Measurements from ENCODE around the gene ZBTB16. TPM values are rescaled to one million over a fixed set of nuclear protein-coding genes. Genes with fewer than 3 reads are reported as not detected.

Gene ZBTB16
- polyA plus RNA-seq, 3 donors, result 4.1 to 12.3 (median 8.3) TPM

GRCh38 chr11:114286229-114286628 is 226.7 kb downstream of the ZBTB16 start:
- no peak for TF ChIP-seq CTCF (IDR thresholded peaks at IDR 0.05)
- Histone ChIP-seq H3K4me1 (ENCODE audit: control insufficient read depth in 1 of 2, insufficient read depth in 2 of 2, low read length in 2 of 2) (no peaks in the 10 kb centered on the region), H3K4me3 (replicated peaks in 1 of 3; ENCODE audit: low read depth in 2 of 3, low read length in 3 of 3) (no peak overlapping the region), H3K79me2 (ENCODE audit: insufficient read depth, low read length) (no peaks in the 10 kb centered on the region), H3K4me2 (replicated peaks; ENCODE audit: extremely low read depth, low read length, poor library complexity, severe bottlenecking) (no peak overlapping the region), H3K9me3 (replicated peaks in 1 of 2; ENCODE audit: control insufficient read depth in 1 of 2, insufficient read depth in 1 of 2, low read length in 2 of 2) (no peaks in the 10 kb centered on the region), H3K27ac (ENCODE audit: low read depth in 1 of 2, low read length in 2 of 2) (no peak overlapping the region), H3K36me3 (replicated peaks in 1 of 2; ENCODE audit: control insufficient read depth in 1 of 2, insufficient read depth in 2 of 2, low read length in 2 of 2) (no peaks in the 10 kb centered on the region), H3K27me3 (ENCODE audit: control insufficient read depth in 2 of 2, insufficient read depth in 2 of 2, low read length in 2 of 2) (no peaks in the 10 kb centered on the region), H3K9ac (ENCODE audit: insufficient read depth, low read length, poor library complexity, severe bottlenecking) (no peak overlapping the region), H2AFZ (ENCODE audit: insufficient read depth, low read depth, low read length, poor library complexity, severe bottlenecking) (no peak overlapping the region), H4K20me1 (ENCODE audit: insufficient read depth, low read length) (no peaks in the 10 kb centered on the region)
- no peak overlapping the region for H3K27ac Mint-ChIP-seq
- intact Hi-C loops (cut with micrococcal nuclease), result no loop called here
- no peak overlapping the region for H3K4me3 Mint-ChIP-seq
- H3K27me3 Mint-ChIP-seq (ENCODE audit: low read depth in 3 of 3), result peaks cover 0 to 5% (median 2%) of the 10 kb centered on the region in 3 donors
- peaks cover 2% of the 10 kb centered on the region for H3K4me1 Mint-ChIP-seq
- DNase-seq, result no peak
- H3K9me3 Mint-ChIP-seq, result no peaks in the 10 kb centered on the region
- no CpG with 5 or more reads among the region's 3 CpGs for WGBS (ENCODE audit: insufficient coverage)
- no peaks in the 10 kb centered on the region for H3K36me3 Mint-ChIP-seq

GRCh38 chr11:114287154-114287553 is 227.6 kb downstream of the ZBTB16 start:
- no peak overlapping the region for H3K27ac Mint-ChIP-seq
- Histone ChIP-seq H3K4me1 (ENCODE audit: control insufficient read depth in 1 of 2, insufficient read depth in 2 of 2, low read length in 2 of 2) (no peaks in the 10 kb centered on the region), H3K4me2 (replicated peaks; ENCODE audit: extremely low read depth, low read length, poor library complexity, severe bottlenecking) (no peak overlapping the region), H3K9me3 (replicated peaks in 1 of 2; ENCODE audit: control insufficient read depth in 1 of 2, insufficient read depth in 1 of 2, low read length in 2 of 2) (no peaks in the 10 kb centered on the region), H2AFZ (ENCODE audit: insufficient read depth, low read depth, low read length, poor library complexity, severe bottlenecking) (no peak overlapping the region), H3K27me3 (ENCODE audit: control insufficient read depth in 2 of 2, insufficient read depth in 2 of 2, low read length in 2 of 2) (no peaks in the 10 kb centered on the region), H3K4me3 (replicated peaks in 1 of 3; ENCODE audit: low read depth in 2 of 3, low read length in 3 of 3) (no peak overlapping the region), H4K20me1 (ENCODE audit: insufficient read depth, low read length) (no peaks in the 10 kb centered on the region), H3K36me3 (replicated peaks in 1 of 2; ENCODE audit: control insufficient read depth in 1 of 2, insufficient read depth in 2 of 2, low read length in 2 of 2) (no peaks in the 10 kb centered on the region), H3K79me2 (ENCODE audit: insufficient read depth, low read length) (no peaks in the 10 kb centered on the region), H3K9ac (ENCODE audit: insufficient read depth, low read length, poor library complexity, severe bottlenecking) (no peak overlapping the region), H3K27ac (ENCODE audit: low read depth in 1 of 2, low read length in 2 of 2) (no peak overlapping the region)
- H3K4me1 Mint-ChIP-seq, result peaks cover 2% of the 10 kb centered on the region
- WGBS (ENCODE audit: insufficient coverage), result no CpG with 5 or more reads among the region's 2 CpGs
- peaks cover 0 to 2% (median 2%) of the 10 kb centered on the region in 3 donors for H3K27me3 Mint-ChIP-seq (ENCODE audit: low read depth in 3 of 3)
- no peaks in the 10 kb centered on the region for H3K9me3 Mint-ChIP-seq
- TF ChIP-seq CTCF (IDR thresholded peaks at IDR 0.05), result no peak
- no peak for DNase-seq
- intact Hi-C loops (cut with micrococcal nuclease), result no loop called here
- H3K4me3 Mint-ChIP-seq, result no peak overlapping the region
- no peaks in the 10 kb centered on the region for H3K36me3 Mint-ChIP-seq
